Measurements from ENCODE around the gene EML1. TPM values are rescaled to one million over a fixed set of nuclear protein-coding genes. Genes with fewer than 3 reads are reported as not detected.

The EML1 gene
- total and polyA plus RNA-seq, 2 donors from 2014 or later: 7.9 to 35.9 TPM

DNA sequence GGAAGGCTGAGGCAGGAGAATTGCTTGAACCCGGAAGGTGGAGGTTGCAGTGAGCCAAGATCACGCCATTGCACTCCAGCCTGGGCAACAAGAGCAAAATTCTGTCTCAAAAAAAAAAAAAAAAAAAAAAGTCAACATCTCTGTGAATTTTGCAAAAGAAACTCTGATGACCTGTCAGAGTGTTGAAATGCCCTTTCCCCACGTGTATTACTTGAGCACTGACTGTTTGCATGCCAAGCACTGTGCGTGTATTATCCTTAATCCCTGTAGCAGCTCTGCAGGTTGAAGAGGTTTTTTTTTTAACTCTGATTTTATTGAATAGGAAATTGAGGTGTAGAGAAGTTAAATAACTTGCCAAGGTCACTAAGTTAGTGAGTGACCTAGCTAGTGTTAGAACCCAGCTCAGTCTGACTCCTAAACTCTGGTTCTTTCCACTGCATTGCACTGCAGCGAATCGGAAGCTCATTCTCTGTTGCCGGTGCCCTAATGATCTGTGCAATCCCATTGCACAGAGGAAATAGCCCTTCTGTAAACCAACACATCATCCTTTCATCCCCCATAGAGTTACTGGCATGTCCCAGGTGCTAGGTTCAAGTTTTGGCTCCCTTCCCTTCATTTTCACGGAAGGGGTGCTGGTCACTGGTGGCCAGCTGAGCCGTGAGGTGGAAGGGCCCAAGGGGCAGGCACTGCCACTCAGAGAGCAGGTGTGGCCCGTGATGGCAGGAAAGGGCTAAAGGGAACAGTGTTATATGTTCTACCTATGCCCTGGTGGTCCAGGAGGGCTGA lies 122.3 kb downstream of the EML1 start:
- no peaks in the 10 kb centered on the region for H3K9me3 ChIP-seq (ENCODE audit: control insufficient read depth in 2 of 3, insufficient read depth in 1 of 3, low read length in 3 of 3)
- H3K9ac ChIP-seq (ENCODE audit: low read length in 3 of 3): no peak overlapping the region
- DNase-seq: no peak
- intact Hi-C loops (cut with DNase I): no loop called here
- no peak overlapping the region for H3K4me3 ChIP-seq (ENCODE audit: low read length in 3 of 3)
- FAIRE-seq: no peak
- H3K36me3 ChIP-seq (ENCODE audit: control insufficient read depth in 2 of 3, insufficient read depth in 3 of 3, low read length in 3 of 3): peaks cover 0 to 6% (median 5%) of the 10 kb centered on the region in 3 donors
- H3K27me3 ChIP-seq (ENCODE audit: control insufficient read depth, insufficient read depth, low read length): no peaks in the 10 kb centered on the region
- TF ChIP-seq, protein P1, sequence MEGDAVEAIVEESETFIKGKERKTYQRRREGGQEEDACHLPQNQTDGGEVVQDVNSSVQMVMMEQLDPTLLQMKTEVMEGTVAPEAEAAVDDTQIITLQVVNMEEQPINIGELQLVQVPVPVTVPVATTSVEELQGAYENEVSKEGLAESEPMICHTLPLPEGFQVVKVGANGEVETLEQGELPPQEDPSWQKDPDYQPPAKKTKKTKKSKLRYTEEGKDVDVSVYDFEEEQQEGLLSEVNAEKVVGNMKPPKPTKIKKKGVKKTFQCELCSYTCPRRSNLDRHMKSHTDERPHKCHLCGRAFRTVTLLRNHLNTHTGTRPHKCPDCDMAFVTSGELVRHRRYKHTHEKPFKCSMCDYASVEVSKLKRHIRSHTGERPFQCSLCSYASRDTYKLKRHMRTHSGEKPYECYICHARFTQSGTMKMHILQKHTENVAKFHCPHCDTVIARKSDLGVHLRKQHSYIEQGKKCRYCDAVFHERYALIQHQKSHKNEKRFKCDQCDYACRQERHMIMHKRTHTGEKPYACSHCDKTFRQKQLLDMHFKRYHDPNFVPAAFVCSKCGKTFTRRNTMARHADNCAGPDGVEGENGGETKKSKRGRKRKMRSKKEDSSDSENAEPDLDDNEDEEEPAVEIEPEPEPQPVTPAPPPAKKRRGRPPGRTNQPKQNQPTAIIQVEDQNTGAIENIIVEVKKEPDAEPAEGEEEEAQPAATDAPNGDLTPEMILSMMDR (IDR thresholded peaks at IDR 0.05; ENCODE audit: borderline replicate concordance, extremely low read depth, insufficient read depth): no peak
- H3K27ac ChIP-seq (ENCODE audit: low read depth in 2 of 2, low read length in 2 of 2): no peak overlapping the region
- no peaks in the 10 kb centered on the region for H3K4me1 ChIP-seq (ENCODE audit: control insufficient read depth in 2 of 3, insufficient read depth in 2 of 3, low read depth in 1 of 3, low read length in 3 of 3)

DNA sequence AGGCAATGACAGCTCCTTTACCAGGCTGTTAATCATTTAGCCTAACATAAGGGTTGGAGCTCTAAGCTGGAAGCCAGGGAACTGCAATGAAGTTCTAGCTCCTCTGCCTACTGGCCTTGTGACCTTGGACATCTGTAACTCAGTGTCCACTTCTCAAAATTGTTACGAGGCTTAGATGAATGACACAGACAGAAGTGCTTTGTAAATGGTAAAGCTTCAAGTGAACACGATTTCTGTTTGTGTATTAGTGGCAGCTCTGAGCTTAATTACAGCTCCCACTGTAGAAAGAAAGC lies 122.8 kb downstream of the EML1 start:
- Histone ChIP-seq H3K4me3 (ENCODE audit: low read length in 3 of 3) (no peak overlapping the region), H3K9ac (ENCODE audit: low read length in 3 of 3) (no peak overlapping the region), H3K4me1 (ENCODE audit: control insufficient read depth in 2 of 3, insufficient read depth in 2 of 3, low read depth in 1 of 3, low read length in 3 of 3) (no peaks in the 10 kb centered on the region), H3K27me3 (ENCODE audit: control insufficient read depth, insufficient read depth, low read length) (no peaks in the 10 kb centered on the region), H3K27ac (ENCODE audit: low read depth in 2 of 2, low read length in 2 of 2) (no peak overlapping the region), H3K9me3 (ENCODE audit: control insufficient read depth in 2 of 3, insufficient read depth in 1 of 3, low read length in 3 of 3) (no peaks in the 10 kb centered on the region), H3K36me3 (ENCODE audit: control insufficient read depth in 2 of 3, insufficient read depth in 3 of 3, low read length in 3 of 3) (peaks cover 0 to 6% (median 5%) of the 10 kb centered on the region in 3 donors)
- no peak for FAIRE-seq
- TF ChIP-seq, protein P1 (IDR thresholded peaks at IDR 0.05; ENCODE audit: borderline replicate concordance, extremely low read depth, insufficient read depth): no peak
- no peak for DNase-seq
- intact Hi-C loops (cut with DNase I): no loop called here

GRCh38 chr14:99918781-99919180 lies 125.6 kb downstream of the EML1 start:
- Histone ChIP-seq H3K36me3 (ENCODE audit: control insufficient read depth in 2 of 3, insufficient read depth in 3 of 3, low read length in 3 of 3) (peaks cover 0 to 6% (median 5%) of the 10 kb centered on the region in 3 donors), H3K27me3 (ENCODE audit: control insufficient read depth, insufficient read depth, low read length) (no peaks in the 10 kb centered on the region), H3K27ac (ENCODE audit: low read depth in 2 of 2, low read length in 2 of 2) (no peak overlapping the region), H3K4me3 (ENCODE audit: low read length in 3 of 3) (no peak overlapping the region), H3K4me1 (ENCODE audit: control insufficient read depth in 2 of 3, insufficient read depth in 2 of 3, low read depth in 1 of 3, low read length in 3 of 3) (no peaks in the 10 kb centered on the region), H3K9ac (ENCODE audit: low read length in 3 of 3) (no peak overlapping the region), H3K9me3 (ENCODE audit: control insufficient read depth in 2 of 3, insufficient read depth in 1 of 3, low read length in 3 of 3) (no peaks in the 10 kb centered on the region)
- no peak for DNase-seq
- intact Hi-C loops (cut with DNase I): no loop called here
- no peak for FAIRE-seq
- TF ChIP-seq, protein P1 (IDR thresholded peaks at IDR 0.05; ENCODE audit: borderline replicate concordance, extremely low read depth, insufficient read depth): no peak

DNA sequence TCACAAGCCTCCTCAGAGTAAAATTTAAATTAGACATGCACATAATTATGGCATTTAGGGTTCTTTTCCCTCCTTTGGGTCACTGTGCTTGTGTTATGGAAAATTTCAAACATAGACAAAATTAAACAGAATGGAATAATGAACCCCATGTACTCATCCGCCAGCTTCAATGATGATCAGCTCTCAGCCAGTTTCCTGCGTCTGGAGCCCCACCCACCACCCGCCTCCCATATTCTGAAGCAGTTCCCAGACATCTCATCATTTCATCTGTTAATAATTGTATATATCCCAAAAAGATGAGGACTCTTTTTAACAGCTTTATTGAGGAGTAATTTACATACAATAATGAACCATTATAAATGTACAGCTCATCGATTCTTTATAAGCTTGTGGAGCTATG lies 128.2 kb downstream of the EML1 start:
- Histone ChIP-seq H3K36me3 (ENCODE audit: control insufficient read depth in 2 of 3, insufficient read depth in 3 of 3, low read length in 3 of 3) (no peaks in the 10 kb centered on the region), H3K4me1 (ENCODE audit: control insufficient read depth in 2 of 3, insufficient read depth in 2 of 3, low read depth in 1 of 3, low read length in 3 of 3) (no peaks in the 10 kb centered on the region), H3K27ac (ENCODE audit: low read depth in 2 of 2, low read length in 2 of 2) (no peak overlapping the region), H3K4me3 (ENCODE audit: low read length in 3 of 3) (no peak overlapping the region), H3K27me3 (ENCODE audit: control insufficient read depth, insufficient read depth, low read length) (no peaks in the 10 kb centered on the region), H3K9me3 (ENCODE audit: control insufficient read depth in 2 of 3, insufficient read depth in 1 of 3, low read length in 3 of 3) (no peaks in the 10 kb centered on the region), H3K9ac (ENCODE audit: low read length in 3 of 3) (no peak overlapping the region)
- DNase-seq (no peak), FAIRE-seq (no peak)
- intact Hi-C loops (cut with DNase I): no loop called here
- TF ChIP-seq, protein P1 (IDR thresholded peaks at IDR 0.05; ENCODE audit: borderline replicate concordance, extremely low read depth, insufficient read depth): no peak
